T-cell (primary cell): Measurements from ENCODE around the gene SDK1. TPM values are rescaled to one million over a fixed set of nuclear protein-coding genes. Genes with fewer than 3 reads are reported as not detected.

Experiments
- ATAC-seq, 4 experiments: fragments of 200-7000 bp in 3 of 4; fragments of 150-1000 bp in 1 of 4; cut with Tn5 transposase; replicated peaks in 1 of 4; 1 replicate in 3 of 4; 2 replicates in 1 of 4; pipeline ENCODE4 v1.10.0; 2021; ENCODE audit warnings: moderate library complexity in 3 of 4, mild to moderate bottlenecking in 2 of 4, moderate number of reproducible peaks in 1 of 4
- CTCF ChIA-PET, 2 donors: fragments of 300-600 bp; sonication (Branson Sonifier 250); formaldehyde crosslinking; loops; one replicate each; lab custom pipeline; 2022; ENCODE audit warnings: antibody characterized with exemption in 2 of 2; lab: Charles Lee
- POLR2A ChIA-PET, 2 donors: fragments of 300-600 bp; sonication (Branson Sonifier 250); formaldehyde crosslinking; loops; one replicate each; lab custom pipeline; 2022; ENCODE audit warnings: antibody characterized with exemption in 2 of 2; lab: Charles Lee
- DNase-seq, 35 experiments: peaks; one replicate each; pipeline versions ENCODE4 v3.0.0 to v3.0.0-alpha.2; 2013 to 2023
- H3K27ac ChIP-seq: one replicate; pipeline ENCODE4 v1.5.1; 2013; ENCODE audit warnings: low read length
- H3K27me3 ChIP-seq, 2 experiments: replicated peaks in 1 of 2; 1 replicate in 1 of 2; 2 replicates in 1 of 2; pipeline versions ENCODE4 v1.6.1 to v1.7.0; 2013; ENCODE audit warnings: low read length in 1 of 2, mixed read lengths in 1 of 2; ENCODE audit not compliant: control insufficient read depth in 2 of 2, insufficient read depth in 2 of 2; ENCODE audit errors: extremely low read depth in 1 of 2
- H3K36me3 ChIP-seq, 2 donors: 1 replicate in 1 of 2; 2 replicates in 1 of 2; pipeline versions ENCODE4 v1.6.1 to v1.7.0; 2013; ENCODE audit warnings: low read length in 1 of 2; ENCODE audit not compliant: control insufficient read depth in 2 of 2, insufficient read depth in 1 of 2; ENCODE audit errors: extremely low read depth in 1 of 2
- H3K4me1 ChIP-seq, 2 experiments: 1 replicate in 1 of 2; 2 replicates in 1 of 2; pipeline versions ENCODE4 v1.6.1 to v1.7.0; 2013; ENCODE audit warnings: low read length in 2 of 2, mixed read lengths in 1 of 2; ENCODE audit not compliant: insufficient read depth in 2 of 2, control insufficient read depth in 1 of 2; ENCODE audit errors: extremely low read depth in 1 of 2
- H3K4me3 ChIP-seq, 2 donors: 1 replicate in 1 of 2; 2 replicates in 1 of 2; pipeline versions ENCODE4 v1.5.1 to v1.7.0; 2013; ENCODE audit warnings: mild to moderate bottlenecking in 2 of 2, low read length in 1 of 2, moderate library complexity in 1 of 2; ENCODE audit not compliant: control insufficient read depth in 1 of 2; ENCODE audit errors: extremely low read depth in 1 of 2
- H3K9me3 ChIP-seq: 2 replicates; pipeline ENCODE4 v1.7.0; 2013
- H3K27ac Mint-ChIP-seq, 2 donors: one replicate each; pipeline ENCODE4 v1.8.0; 2020 to 2021; ENCODE audit warnings: mild to moderate bottlenecking in 2 of 2, mixed read lengths in 2 of 2
- H3K27me3 Mint-ChIP-seq, 2 donors: one replicate each; pipeline ENCODE4 v1.8.0; 2021 to 2022; ENCODE audit warnings: mixed read lengths in 2 of 2
- H3K36me3 Mint-ChIP-seq: one replicate; pipeline ENCODE4 v1.8.0; 2021; ENCODE audit warnings: mixed read lengths
- H3K4me1 Mint-ChIP-seq, 3 donors: one replicate each; pipeline ENCODE4 v1.8.0; 2020 to 2022; ENCODE audit warnings: mixed read lengths in 3 of 3, mild to moderate bottlenecking in 1 of 3
- H3K4me3 Mint-ChIP-seq, 3 donors: one replicate each; pipeline ENCODE4 v1.8.0; 2020 to 2022; ENCODE audit warnings: mild to moderate bottlenecking in 3 of 3, mixed read lengths in 3 of 3, moderate library complexity in 3 of 3
- H3K9me3 Mint-ChIP-seq, 3 donors: one replicate each; pipeline ENCODE4 v1.8.0; 2020 to 2022; ENCODE audit warnings: mixed read lengths in 3 of 3
- WGBS: methylation state at CpG from one replicate; pipeline ENCODE4 v1.1.5; 2013; ENCODE audit warnings: missing lambda C conversion rate; ENCODE audit not compliant: insufficient coverage; 5-methylcytosine and 5-hydroxymethylcytosine counted together
- total RNA-seq, 35 experiments: library from RNA in 6 of 35; stranded (reverse) in 6 of 35; fragments of 120-200 nt in 1 of 35; gene quantifications; one replicate each; pipeline versions ENCODE4 v1.2.1 to v1.2.4 and lab custom pipeline; 2013 to 2026

Gene SDK1
- total RNA-seq, 5 donors from 2014 or later (not counting 1 experiment from before 2014, with no cell fraction given): 0.47 to 1.7 (median 0.63) TPM

DNA sequence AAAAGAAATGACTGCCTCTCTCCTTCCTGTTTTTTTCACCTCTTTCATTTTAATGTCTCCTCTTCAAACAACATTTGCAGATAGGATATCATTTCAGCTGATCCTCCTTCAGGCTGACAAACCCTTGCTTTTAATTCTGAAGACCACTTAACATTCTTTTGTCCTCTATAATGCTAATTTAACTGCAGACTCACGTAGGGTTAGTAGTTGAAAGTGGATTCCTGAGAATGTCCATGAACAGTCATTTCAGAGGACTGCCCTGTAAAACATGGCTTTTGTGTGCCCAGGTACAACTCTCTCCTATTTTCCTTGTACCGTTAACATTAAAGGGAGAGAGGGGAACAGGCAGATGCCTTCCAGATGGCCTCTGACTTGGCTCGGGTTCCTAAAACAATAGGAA, 524.4 kb downstream of the SDK1 start:
- H3K4me3 ChIP-seq: no peak overlapping the region
- WGBS: no CpG with 5 or more reads among the region's 3 CpGs

DNA sequence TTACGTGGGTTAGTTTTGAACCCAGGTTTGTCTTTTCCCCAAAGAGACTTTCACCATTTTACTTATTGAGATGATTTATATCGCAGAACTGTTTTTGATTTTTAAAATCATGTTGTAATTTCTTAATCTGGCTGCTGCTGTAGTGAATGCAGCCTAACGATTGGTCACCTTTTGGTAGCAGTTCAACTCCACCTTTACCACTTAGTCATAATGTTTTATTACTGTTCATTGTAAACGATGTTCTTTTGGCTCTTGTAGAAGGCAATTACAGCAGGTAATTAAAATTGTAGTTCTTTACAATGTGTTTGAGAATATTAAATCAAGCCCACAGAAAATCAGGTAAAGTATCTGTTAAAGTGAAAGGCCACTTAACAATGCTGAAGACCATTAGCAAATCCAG, 531.1 kb downstream of the SDK1 start:
- POLR2A ChIA-PET: no interaction called here
- CTCF ChIA-PET: no interaction called here
- no peak overlapping the region for H3K4me3 ChIP-seq
- ATAC-seq (no peak), DNase-seq (no peak)
- no peaks in the 10 kb centered on the region for H3K36me3 ChIP-seq
- H3K4me1 ChIP-seq: no peaks in the 10 kb centered on the region
- Mint-ChIP-seq H3K4me1 (no peaks in the 10 kb centered on the region), H3K36me3 (no peaks in the 10 kb centered on the region), H3K27me3 (peaks cover 2 to 10% of the 10 kb centered on the region in 2 donors), H3K4me3 (no peak overlapping the region), H3K27ac (no peak overlapping the region), H3K9me3 (peaks cover 0 to 4% (median 0%) of the 10 kb centered on the region in 3 donors)
- H3K9me3 ChIP-seq: no peaks in the 10 kb centered on the region
- WGBS: no CpG with 5 or more reads among the region's 4 CpGs
- H3K27me3 ChIP-seq: no peaks in the 10 kb centered on the region
- no peak overlapping the region for H3K27ac ChIP-seq

More for the DNA sequence above, 524.4 kb downstream of the SDK1 start:
- Histone ChIP-seq H3K4me1 (no peaks in the 10 kb centered on the region), H3K36me3 (no peaks in the 10 kb centered on the region), H3K9me3 (no peaks in the 10 kb centered on the region), H3K27ac (no peak overlapping the region), H3K27me3 (no peaks in the 10 kb centered on the region)
- no peak overlapping the region for H3K27ac Mint-ChIP-seq
- H3K27me3 Mint-ChIP-seq: no peaks in the 10 kb centered on the region
- ATAC-seq (no peak), DNase-seq (no peak)
- H3K36me3 Mint-ChIP-seq: no peaks in the 10 kb centered on the region
- H3K4me3 Mint-ChIP-seq: no peak overlapping the region
- ChIA-PET CTCF (no interaction called here), POLR2A (no interaction called here)
- H3K9me3 Mint-ChIP-seq: no peaks in the 10 kb centered on the region
- H3K4me1 Mint-ChIP-seq: no peaks in the 10 kb centered on the region

- ATAC-seq: no peak
- no peaks in the 10 kb centered on the region for H3K9me3 ChIP-seq
- Mint-ChIP-seq H3K36me3 (no peaks in the 10 kb centered on the region), H3K27ac (no peak overlapping the region), H3K27me3 (peaks cover 12 to 13% of the 10 kb centered on the region in 2 donors), H3K4me1 (no peaks in the 10 kb centered on the region), H3K4me3 (no peak overlapping the region), H3K9me3 (peaks cover 0 to 4% (median 0%) of the 10 kb centered on the region in 3 donors)
- no peak overlapping the region for H3K27ac ChIP-seq
- POLR2A ChIA-PET: no interaction called here
- CTCF ChIA-PET: no interaction called here
- no peak for DNase-seq
- 83% methylated on average over 8 of the region's 8 CpGs for WGBS
- no peaks in the 10 kb centered on the region for H3K4me1 ChIP-seq
- H3K36me3 ChIP-seq: no peaks in the 10 kb centered on the region
- no peaks in the 10 kb centered on the region for H3K27me3 ChIP-seq
- no peak overlapping the region for H3K4me3 ChIP-seq
These were observed 534.1 kb downstream of the SDK1 start for GRCh38 chr7:3835109-3835508.

DNA sequence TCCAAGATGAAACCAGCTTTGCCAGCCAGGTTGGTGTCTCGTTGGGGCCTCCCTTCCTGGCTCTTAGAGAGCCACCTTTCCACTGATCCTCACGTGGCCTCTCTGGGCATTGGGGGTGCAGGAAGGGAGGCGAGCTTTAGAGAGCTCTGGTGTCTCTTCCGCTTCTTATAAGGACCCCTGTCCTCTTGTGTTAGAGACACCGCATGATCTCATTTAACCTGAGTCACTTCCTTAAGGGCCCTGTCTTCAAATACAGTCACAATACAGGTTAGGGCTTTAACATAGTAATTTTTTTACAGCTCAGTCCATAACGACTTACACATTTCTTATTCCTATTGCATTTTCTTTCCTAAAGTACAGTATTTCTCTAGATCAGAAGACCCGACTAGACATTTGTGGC, 535.8 kb downstream of the SDK1 start:
- peaks cover 0 to 5% of the 10 kb centered on the region in 2 experiments for H3K27me3 ChIP-seq
- H3K36me3 ChIP-seq: no peaks in the 10 kb centered on the region
- Mint-ChIP-seq H3K27me3 (peaks cover 12 to 13% of the 10 kb centered on the region in 2 donors), H3K9me3 (peaks cover 0 to 4% (median 0%) of the 10 kb centered on the region in 3 donors), H3K4me3 (no peak overlapping the region), H3K36me3 (no peaks in the 10 kb centered on the region), H3K4me1 (no peaks in the 10 kb centered on the region), H3K27ac (no peak overlapping the region)
- ATAC-seq: no peak
- H3K9me3 ChIP-seq: no peaks in the 10 kb centered on the region
- ChIA-PET CTCF (no interaction called here), POLR2A (no interaction called here)
- H3K4me1 ChIP-seq: no peaks in the 10 kb centered on the region
- DNase-seq: no peak
- 86% methylated on average over 1 of the region's 7 CpGs for WGBS
- no peak overlapping the region for H3K4me3 ChIP-seq
- H3K27ac ChIP-seq: no peak overlapping the region

DNA sequence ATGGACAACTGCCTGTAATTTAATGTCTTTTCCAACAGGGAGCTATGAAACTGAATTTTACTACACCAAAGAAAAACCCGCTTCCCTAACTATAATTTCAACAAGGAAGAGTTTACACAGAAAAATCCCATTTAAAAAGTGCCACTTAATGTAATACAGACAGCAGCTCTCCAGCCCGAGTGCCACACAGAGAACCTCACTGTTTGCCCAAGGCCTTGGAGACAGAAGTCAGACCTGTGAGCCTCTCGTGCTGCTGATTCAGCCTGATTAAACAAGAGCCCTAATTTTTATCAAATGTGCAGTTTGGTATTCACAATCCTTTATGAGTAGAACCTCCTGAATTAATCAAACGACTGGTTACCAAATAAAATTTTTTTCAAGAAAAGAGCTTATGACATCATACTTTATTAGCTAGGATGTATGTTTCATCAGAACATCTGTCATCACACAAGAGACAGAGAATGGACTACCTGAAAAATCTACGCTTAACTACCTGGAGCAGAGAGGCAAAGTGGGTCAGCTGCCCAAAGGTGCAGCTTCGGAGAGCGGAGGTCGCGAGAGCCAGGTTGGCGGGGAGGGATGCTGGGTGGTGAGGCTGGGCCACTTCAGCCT, 543.6 kb downstream of the SDK1 start:
- POLR2A ChIA-PET: no interaction called here
- Histone ChIP-seq H3K4me3 (no peak overlapping the region), H3K4me1 (no peaks in the 10 kb centered on the region), H3K27me3 (peaks cover 0 to 12% of the 10 kb centered on the region in 2 experiments), H3K36me3 (no peaks in the 10 kb centered on the region), H3K9me3 (no peaks in the 10 kb centered on the region), H3K27ac (no peak overlapping the region)
- no peak for ATAC-seq
- Mint-ChIP-seq H3K4me1 (no peaks in the 10 kb centered on the region), H3K27me3 (peaks cover 3 to 12% of the 10 kb centered on the region in 2 donors), H3K36me3 (no peaks in the 10 kb centered on the region), H3K4me3 (no peak overlapping the region), H3K27ac (no peak overlapping the region), H3K9me3 (no peaks in the 10 kb centered on the region)
- CTCF ChIA-PET: no interaction called here
- DNase-seq: no peak
- WGBS: 64% methylated on average over 2 of the region's 10 CpGs

DNA sequence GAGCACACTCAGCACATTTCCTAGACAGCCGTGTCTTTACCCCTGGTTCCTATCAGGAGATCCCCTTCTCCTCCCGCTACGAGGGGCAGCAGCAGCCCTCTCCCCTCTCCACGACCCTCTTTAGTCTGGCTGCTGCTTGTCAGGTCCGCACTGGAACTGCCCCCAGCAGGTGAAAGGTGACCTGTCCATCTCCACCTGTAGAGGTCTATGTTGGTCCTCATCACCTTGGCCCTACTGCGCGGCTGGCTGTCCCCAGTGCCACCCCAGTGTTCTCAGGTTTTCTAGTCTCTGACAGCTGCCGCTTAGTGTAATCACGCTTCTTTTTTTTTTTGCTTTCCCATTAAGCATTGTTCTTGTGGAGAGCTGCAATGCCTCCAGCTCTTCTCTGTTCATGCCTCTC, 545.7 kb downstream of the SDK1 start:
- POLR2A ChIA-PET: interaction anchor here in 1 of 2 donors (0.6 kb wide), 1 partner anchor 1045 kb away, joined by 4 read pairs; no protein-coding TSS in a partner anchor
- no peak for DNase-seq
- no peaks in the 10 kb centered on the region for H3K9me3 Mint-ChIP-seq
- WGBS: 90% methylated on average over 9 of the region's 9 CpGs
- CTCF ChIA-PET: no interaction called here
- ATAC-seq: no peak
- no peaks in the 10 kb centered on the region for H3K4me1 Mint-ChIP-seq
- no peak overlapping the region for H3K4me3 ChIP-seq
- no peaks in the 10 kb centered on the region for H3K9me3 ChIP-seq
- H3K27ac Mint-ChIP-seq: no peak overlapping the region
- peaks cover 0 to 6% of the 10 kb centered on the region in 2 experiments for H3K27me3 ChIP-seq
- no peak overlapping the region for H3K27ac ChIP-seq
- no peak overlapping the region for H3K4me3 Mint-ChIP-seq
- no peaks in the 10 kb centered on the region for H3K36me3 Mint-ChIP-seq
- peaks cover 3 to 13% of the 10 kb centered on the region in 2 donors for H3K27me3 Mint-ChIP-seq
- H3K4me1 ChIP-seq: no peaks in the 10 kb centered on the region
- H3K36me3 ChIP-seq: no peaks in the 10 kb centered on the region
